GM20000 (cell line): ENCODE results near the gene BARHL2.

ENCODE experiments used
- DNase-seq: peaks from one replicate; pipeline ENCODE4 v3.0.0; 2012; ENCODE audit warnings: low spot score
- TF ChIP-seq, protein P1 (sequence below): IDR thresholded peaks from 2 replicates; pipeline ENCODE4 v1.5.1; 2012; ENCODE audit warnings: mild to moderate bottlenecking, control low read depth; ENCODE audit errors: extremely low read depth, missing control alignments

BARHL2 gene

DNA sequence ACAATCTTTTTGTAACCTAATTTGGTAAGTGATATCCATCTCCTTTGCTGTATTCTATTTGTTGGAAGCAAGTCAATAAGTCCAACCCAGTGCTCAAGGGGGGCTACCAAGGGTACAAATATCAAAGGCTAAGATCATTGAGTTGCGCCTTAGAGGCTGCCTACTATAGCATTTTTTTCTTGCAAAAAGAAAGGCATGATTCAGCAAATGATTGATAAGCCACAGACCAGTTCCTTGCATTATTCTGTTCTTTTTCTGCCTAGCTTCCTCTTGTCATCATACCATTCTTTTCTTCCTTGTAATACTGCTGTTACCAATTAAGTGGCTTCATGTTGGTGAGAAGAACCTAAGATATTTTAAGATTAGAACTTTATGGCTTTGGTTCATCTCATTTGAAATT, 29.8 kb upstream of the BARHL2 start:
- TF ChIP-seq, protein P1, sequence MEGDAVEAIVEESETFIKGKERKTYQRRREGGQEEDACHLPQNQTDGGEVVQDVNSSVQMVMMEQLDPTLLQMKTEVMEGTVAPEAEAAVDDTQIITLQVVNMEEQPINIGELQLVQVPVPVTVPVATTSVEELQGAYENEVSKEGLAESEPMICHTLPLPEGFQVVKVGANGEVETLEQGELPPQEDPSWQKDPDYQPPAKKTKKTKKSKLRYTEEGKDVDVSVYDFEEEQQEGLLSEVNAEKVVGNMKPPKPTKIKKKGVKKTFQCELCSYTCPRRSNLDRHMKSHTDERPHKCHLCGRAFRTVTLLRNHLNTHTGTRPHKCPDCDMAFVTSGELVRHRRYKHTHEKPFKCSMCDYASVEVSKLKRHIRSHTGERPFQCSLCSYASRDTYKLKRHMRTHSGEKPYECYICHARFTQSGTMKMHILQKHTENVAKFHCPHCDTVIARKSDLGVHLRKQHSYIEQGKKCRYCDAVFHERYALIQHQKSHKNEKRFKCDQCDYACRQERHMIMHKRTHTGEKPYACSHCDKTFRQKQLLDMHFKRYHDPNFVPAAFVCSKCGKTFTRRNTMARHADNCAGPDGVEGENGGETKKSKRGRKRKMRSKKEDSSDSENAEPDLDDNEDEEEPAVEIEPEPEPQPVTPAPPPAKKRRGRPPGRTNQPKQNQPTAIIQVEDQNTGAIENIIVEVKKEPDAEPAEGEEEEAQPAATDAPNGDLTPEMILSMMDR: no peak
- DNase-seq: no peak

DNA sequence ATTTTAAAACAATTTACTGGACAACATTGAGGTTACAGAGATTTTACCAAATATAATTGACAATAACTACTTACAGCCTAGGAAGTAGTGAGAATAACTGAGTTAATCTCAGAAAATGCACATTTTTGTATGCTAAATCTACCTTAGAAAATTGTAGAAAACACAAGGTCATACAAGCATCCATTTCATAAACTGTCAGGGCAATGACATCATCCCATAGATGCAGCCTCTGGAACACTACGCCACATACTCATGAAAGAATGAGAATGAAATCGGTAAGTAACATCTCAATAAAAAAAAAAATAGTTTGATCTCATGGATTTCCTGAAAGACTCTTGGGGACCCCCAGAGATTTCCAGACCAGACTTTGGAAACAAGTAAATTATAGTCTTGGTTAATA, 28.9 kb upstream of the BARHL2 start:
- no peak for DNase-seq
- TF ChIP-seq, protein P1: no peak

DNA sequence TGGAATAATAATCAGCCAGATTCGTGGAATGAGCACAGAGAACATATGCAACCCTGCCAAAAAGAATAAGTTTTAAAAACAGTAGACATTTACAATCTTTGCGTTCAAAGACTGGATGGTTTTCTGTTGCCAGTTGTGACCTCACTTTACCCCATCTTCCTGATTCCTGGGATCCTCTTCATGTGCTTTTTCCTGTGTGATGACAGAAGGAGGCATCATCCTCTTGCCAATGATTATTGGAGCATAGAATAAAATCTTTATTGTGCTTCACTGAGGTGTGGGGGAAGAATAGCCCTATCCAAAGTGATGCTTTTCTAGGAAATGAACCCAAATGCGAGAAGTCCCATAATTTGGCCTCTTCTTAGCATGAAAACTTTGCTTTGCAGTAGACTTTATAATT, 15.0 kb upstream of the BARHL2 start:
- TF ChIP-seq, protein P1: no peak
- no peak for DNase-seq

DNA sequence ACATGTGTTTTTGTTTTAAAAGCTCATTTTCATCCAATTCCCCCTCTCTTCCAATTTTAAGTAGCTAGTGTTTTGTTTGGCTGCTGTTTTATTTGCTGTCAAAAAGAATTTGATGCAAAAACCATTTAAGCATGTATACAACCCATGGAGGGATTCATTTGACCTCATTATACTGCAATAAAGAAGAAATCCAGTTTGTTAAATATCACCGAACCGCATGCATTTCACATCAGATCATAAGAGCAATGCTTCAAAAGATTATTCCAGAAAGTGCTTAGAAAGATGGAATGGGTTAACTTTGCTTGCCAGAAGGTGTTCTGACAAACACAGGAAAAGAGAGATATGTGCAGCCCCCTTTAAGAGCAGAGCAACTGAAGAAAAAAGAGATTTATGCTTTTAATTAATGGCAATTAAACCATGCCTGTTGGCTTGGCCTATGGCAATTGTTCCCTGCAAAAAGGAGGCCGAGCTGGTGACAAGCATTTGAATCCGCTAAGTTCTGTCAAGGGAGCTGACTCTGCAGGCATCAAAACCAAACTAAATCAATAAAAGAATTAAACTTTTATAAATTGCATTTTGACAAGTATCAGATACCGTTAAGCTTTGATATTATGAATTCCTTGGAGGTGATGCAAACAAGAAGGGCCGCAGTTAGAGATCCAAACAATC, 14.4 kb upstream of the BARHL2 start:
- TF ChIP-seq, protein P1: no peak
- no peak for DNase-seq

DNA sequence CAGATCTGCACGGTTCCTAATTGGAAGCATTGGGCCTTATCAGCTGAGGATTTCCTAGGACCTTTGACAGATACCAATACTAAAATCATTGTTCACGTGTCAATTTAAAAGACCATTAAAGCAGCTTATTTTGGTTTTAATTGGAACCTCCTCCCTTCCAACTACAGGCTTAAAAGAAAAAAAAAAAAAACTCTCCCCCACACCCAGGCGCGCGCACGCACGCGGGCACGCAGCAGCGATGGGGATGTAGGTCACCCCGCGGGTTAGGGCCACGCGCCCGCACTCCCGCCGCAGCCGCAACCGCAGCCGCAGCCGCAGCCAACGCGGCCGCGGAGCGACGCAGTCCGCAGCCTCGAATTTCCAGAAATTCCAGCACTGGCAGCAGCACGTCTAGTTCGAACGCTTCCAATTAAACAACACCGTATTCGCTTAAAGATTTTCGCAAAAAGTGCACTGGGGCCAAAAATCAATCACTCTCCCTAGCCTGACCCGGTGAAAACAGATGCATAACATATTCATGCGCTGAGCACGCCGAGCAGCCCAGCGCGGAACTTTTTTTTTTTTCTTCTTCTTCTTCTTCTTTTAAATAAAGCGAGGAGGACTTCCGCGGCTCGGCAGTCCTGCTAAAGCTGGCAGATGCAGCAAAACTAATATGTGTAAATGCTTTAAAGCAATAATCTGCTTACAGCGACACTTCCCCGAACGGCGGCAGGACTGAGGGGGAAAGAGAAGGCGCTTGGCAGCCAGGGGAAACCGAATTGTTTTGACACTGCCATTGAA, 13.3 kb upstream of the BARHL2 start:
- peak; percentile 28 for DNase-seq
- TF ChIP-seq, protein P1: no peak

DNA sequence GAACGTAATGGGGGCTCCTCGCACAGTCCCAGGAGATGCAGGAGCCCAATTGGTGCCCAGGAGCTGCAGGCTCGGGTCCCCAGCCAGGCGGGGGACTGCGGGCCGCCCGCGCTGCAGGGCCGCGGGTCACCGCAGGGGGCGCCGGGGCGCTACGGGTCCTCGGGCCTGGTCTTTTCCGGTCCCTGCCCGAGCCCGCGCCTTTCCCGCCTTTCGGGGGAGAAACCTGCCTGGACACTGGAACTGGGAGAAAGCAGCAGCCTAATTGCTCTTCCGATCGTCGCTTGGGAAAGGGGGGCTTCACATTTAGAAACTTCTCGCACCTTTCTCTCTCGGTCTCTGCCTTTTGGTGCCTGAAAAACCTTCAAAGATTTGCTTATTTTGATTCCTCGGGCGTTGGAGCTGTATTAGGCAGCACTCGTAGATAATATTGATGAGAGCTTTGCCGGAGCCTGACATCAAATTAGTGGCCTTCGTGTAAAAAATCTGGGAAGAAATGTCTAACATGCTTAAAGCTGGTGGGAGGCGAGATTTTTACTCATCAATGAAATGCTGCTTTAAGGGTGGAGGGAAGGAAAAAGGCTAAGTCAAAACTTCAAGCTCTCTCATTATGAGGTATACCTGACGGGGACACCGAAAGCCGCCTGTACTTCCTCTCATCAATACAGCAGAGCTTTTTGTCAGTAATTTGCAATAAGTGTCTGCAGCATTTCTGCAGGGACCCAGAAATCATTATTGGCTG, 12.6 kb upstream of the BARHL2 start:
- peak; percentile 65 for DNase-seq

More for the DNA sequence above, 12.6 kb upstream of the BARHL2 start:
- TF ChIP-seq, protein P1: peak; percentile 54
